ENCODE results near the gene TIAM1. TPM values are rescaled to one million over a fixed set of nuclear protein-coding genes. Genes with fewer than 3 reads are reported as not detected.

The TIAM1 gene
- total RNA-seq, 2 experiments from 2014 or later: 15.0 to 25.1 TPM

DNA sequence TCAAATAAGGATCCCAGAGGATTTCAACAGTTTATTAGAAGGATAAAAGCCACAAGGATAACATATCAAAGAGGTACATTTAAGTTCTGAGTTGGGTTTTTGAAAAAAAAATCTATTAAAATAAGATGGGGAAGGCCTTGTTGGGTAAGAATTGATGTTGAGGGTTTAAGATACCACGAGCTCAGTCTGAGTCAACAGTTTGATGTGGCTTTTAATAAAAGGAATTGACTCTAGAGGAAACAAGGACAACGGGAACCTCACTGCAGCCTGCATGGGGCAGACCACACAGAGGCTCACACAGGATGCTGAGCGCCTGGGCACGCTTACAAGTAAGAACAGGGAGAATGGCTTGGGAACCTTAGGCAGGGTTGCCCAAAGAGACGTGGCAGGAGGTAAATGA, 107.5 kb downstream of the TIAM1 start:
- no peaks in the 10 kb centered on the region for H3K9me3 ChIP-seq (ENCODE audit: low read length)
- no peaks in the 10 kb centered on the region for H4K20me1 ChIP-seq (ENCODE audit: insufficient read depth, low read length)
- no peaks in the 10 kb centered on the region for H3K9me2 ChIP-seq (ENCODE audit: insufficient read depth, low read length)
- no peak overlapping the region for H3K4me3 ChIP-seq (ENCODE audit: low read depth, low read length, poor library complexity, severe bottlenecking)
- ChIA-PET CTCF (ENCODE audit: unreplicated experiment) (no interaction called here), POLR2A (no interaction called here)
- no peak overlapping the region for H2AFZ ChIP-seq (ENCODE audit: low read length)
- no peak overlapping the region for H3K27ac ChIP-seq (ENCODE audit: low read depth, low read length, poor library complexity, severe bottlenecking)
- no peaks in the 10 kb centered on the region for H3K4me1 ChIP-seq (ENCODE audit: insufficient read depth, low read length, poor library complexity, severe bottlenecking)
- no peak for TF ChIP-seq CTCF (conservative IDR thresholded peaks at IDR 0.05; ENCODE audit: low read length)
- TF ChIP-seq EZH2phosphoT487 (IDR thresholded peaks at IDR 0.05; ENCODE audit: borderline replicate concordance, low read depth, low read length): no peak
- no peaks in the 10 kb centered on the region for H3K79me2 ChIP-seq (ENCODE audit: insufficient read depth, low read depth, low read length)
- intact Hi-C loops (cut with micrococcal nuclease; ENCODE audit: unreplicated experiment): no loop called here
- DNase-seq (ENCODE audit: low spot score): no peak
- no peaks in the 10 kb centered on the region for H3K36me3 ChIP-seq (ENCODE audit: insufficient read depth, low read length)
- BruUV-seq (replicated peaks): no TSS peak
- no peak overlapping the region for H3K4me2 ChIP-seq (ENCODE audit: low read length)

- POLR2A ChIA-PET: interaction anchor here (0.5 to 0.7 kb wide), 2 partner anchors 153 to 229 kb away, joined by 3 read pairs; no protein-coding TSS in a partner anchor
Observed at GRCh38 chr21:31235671-31236450, 108.2 kb downstream of the TIAM1 start.

More at GRCh38 chr21:31235671-31236450, 108.2 kb downstream of the TIAM1 start:
- H3K79me2 ChIP-seq (ENCODE audit: insufficient read depth, low read depth, low read length): no peaks in the 10 kb centered on the region
- H2AFZ ChIP-seq (ENCODE audit: low read length): no peak overlapping the region
- BruUV-seq (replicated peaks): no TSS peak
- intact Hi-C loops (cut with micrococcal nuclease; ENCODE audit: unreplicated experiment): no loop called here
- no peaks in the 10 kb centered on the region for H3K9me3 ChIP-seq (ENCODE audit: low read length)
- H3K27ac ChIP-seq (ENCODE audit: low read depth, low read length, poor library complexity, severe bottlenecking): no peak overlapping the region
- DNase-seq (ENCODE audit: low spot score): no peak
- H3K9me2 ChIP-seq (ENCODE audit: insufficient read depth, low read length): no peaks in the 10 kb centered on the region
- H3K36me3 ChIP-seq (ENCODE audit: insufficient read depth, low read length): no peaks in the 10 kb centered on the region
- no peak overlapping the region for H3K4me2 ChIP-seq (ENCODE audit: low read length)
- TF ChIP-seq CTCF (conservative IDR thresholded peaks at IDR 0.05; ENCODE audit: low read length) (no peak), EZH2phosphoT487 (IDR thresholded peaks at IDR 0.05; ENCODE audit: borderline replicate concordance, low read depth, low read length) (no peak)
- no peaks in the 10 kb centered on the region for H4K20me1 ChIP-seq (ENCODE audit: insufficient read depth, low read length)
- CTCF ChIA-PET (ENCODE audit: unreplicated experiment): no interaction called here
- H3K4me1 ChIP-seq (ENCODE audit: insufficient read depth, low read length, poor library complexity, severe bottlenecking): no peaks in the 10 kb centered on the region
- H3K4me3 ChIP-seq (ENCODE audit: low read depth, low read length, poor library complexity, severe bottlenecking): no peak overlapping the region
